ENCODE data around the gene TGIF1.

The TGIF1 gene

GRCh38 chr18:3486512-3486911 is 36.5 kb downstream of the TGIF1 start:
- no peak for DNase-seq

GRCh38 chr18:3489462-3489861 is 39.5 kb downstream of the TGIF1 start:
- no peak for DNase-seq

- DNase-seq, result no peak
Measured at GRCh38 chr18:3491981-3492555, 42.1 kb downstream of the TGIF1 start.

- DNase-seq, result no peak
Measured at GRCh38 chr18:3492721-3493120, 42.7 kb downstream of the TGIF1 start.

- no peak for DNase-seq
Measured at GRCh38 chr18:3493501-3494244, 43.7 kb downstream of the TGIF1 start.

GRCh38 chr18:3494245-3494526 is 44.2 kb downstream of the TGIF1 start:
- DNase-seq, result no peak

- DNase-seq, result no peak
Measured at GRCh38 chr18:3494569-3494968, 44.6 kb downstream of the TGIF1 start.

GRCh38 chr18:3495691-3496430 is 45.9 kb downstream of the TGIF1 start:
- no peak for DNase-seq

- DNase-seq, result no peak
Measured at GRCh38 chr18:3498698-3499471, 48.9 kb downstream of the TGIF1 start.

- DNase-seq, result no peak
Measured at GRCh38 chr18:3499501-3499900, 49.5 kb downstream of the TGIF1 start.

GRCh38 chr18:3500016-3500415 is 50.0 kb downstream of the TGIF1 start:
- DNase-seq, result no peak

- no peak for DNase-seq
Measured at GRCh38 chr18:3502650-3503049, 52.7 kb downstream of the TGIF1 start.

- no peak for DNase-seq
Measured at GRCh38 chr18:3504637-3505036, 54.7 kb downstream of the TGIF1 start.

GRCh38 chr18:3508576-3509549 is 58.9 kb downstream of the TGIF1 start:
- no peak for DNase-seq

Measured in NCI-H226 (cell line).